ENCODE data around the gene PDE1A. TPM values are rescaled to one million over a fixed set of nuclear protein-coding genes. Genes with fewer than 3 reads are reported as not detected.

Gene PDE1A
- total RNA-seq, 1 donor from 2014 or later, result not detected

DNA sequence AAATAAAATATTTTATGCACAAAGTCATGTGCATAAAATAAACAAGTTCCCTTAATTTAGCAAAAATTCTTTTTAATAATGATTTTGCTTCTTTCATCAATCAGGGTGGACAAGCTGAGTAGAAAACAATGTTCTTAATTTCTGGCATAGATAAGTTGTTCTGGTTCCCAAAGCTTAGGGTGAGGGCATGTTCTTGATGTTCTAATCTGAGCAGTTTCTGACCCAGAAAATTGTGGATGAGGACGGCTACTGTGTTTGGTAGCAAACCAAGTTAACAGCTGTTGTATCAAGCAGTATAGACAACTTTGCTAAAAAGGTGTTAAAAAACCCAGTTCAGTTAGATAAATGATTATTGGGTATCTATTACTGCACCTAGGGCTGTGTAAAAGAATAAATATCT lies 158.9 kb downstream of the PDE1A start:
- H3K4me3 ChIP-seq (ENCODE audit: low read depth, low read length), result no peak overlapping the region
- no peak for DNase-seq (ENCODE audit: low read depth)
- TF ChIP-seq, protein P1, sequence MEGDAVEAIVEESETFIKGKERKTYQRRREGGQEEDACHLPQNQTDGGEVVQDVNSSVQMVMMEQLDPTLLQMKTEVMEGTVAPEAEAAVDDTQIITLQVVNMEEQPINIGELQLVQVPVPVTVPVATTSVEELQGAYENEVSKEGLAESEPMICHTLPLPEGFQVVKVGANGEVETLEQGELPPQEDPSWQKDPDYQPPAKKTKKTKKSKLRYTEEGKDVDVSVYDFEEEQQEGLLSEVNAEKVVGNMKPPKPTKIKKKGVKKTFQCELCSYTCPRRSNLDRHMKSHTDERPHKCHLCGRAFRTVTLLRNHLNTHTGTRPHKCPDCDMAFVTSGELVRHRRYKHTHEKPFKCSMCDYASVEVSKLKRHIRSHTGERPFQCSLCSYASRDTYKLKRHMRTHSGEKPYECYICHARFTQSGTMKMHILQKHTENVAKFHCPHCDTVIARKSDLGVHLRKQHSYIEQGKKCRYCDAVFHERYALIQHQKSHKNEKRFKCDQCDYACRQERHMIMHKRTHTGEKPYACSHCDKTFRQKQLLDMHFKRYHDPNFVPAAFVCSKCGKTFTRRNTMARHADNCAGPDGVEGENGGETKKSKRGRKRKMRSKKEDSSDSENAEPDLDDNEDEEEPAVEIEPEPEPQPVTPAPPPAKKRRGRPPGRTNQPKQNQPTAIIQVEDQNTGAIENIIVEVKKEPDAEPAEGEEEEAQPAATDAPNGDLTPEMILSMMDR (conservative IDR thresholded peaks at IDR 0.05; ENCODE audit: low read depth, low read length), result no peak

DNA sequence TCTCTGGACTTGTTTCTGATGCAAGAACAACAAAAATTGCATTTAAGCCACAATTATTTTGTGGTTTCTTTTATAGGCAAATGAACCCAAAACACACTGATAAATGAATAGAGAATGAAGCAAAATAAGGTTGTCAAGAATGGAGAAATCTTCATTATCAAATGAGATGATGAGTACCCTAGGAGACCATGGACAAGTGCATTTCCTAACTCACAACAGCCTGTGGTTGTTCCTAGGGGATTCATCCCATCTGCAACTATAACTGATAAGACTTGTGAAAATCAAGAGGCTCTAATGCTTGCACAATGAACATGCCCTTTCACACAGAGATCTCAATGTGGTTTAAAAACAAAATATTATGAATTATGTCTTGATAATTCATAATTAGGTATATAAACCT lies 159.9 kb downstream of the PDE1A start:
- no peak overlapping the region for H3K4me3 ChIP-seq (ENCODE audit: low read depth, low read length)
- no peak for DNase-seq (ENCODE audit: low read depth)
- TF ChIP-seq, protein P1 (conservative IDR thresholded peaks at IDR 0.05; ENCODE audit: low read depth, low read length), result no peak

DNA sequence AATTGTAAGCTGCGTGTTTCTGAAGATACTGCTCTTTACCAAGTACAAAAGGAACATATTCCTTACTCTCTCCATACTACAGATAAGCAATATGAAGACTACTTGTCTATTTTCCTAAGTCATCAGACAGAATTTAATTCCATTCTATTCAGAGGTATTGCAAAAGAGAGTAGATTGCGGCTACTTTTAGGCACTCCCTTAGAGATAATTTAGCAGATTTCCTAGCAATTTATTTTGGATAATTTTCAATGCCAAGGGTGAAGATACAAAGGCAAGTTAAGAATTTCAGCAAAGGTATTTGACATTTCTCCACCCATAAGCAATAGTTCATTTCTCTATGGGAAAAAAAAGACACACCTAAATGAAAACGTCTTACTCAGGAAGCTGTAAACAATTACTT lies 161.1 kb downstream of the PDE1A start:
- no peak for DNase-seq (ENCODE audit: low read depth)
- H3K4me3 ChIP-seq (ENCODE audit: low read depth, low read length), result no peak overlapping the region
- TF ChIP-seq, protein P1 (conservative IDR thresholded peaks at IDR 0.05; ENCODE audit: low read depth, low read length), result no peak

DNA sequence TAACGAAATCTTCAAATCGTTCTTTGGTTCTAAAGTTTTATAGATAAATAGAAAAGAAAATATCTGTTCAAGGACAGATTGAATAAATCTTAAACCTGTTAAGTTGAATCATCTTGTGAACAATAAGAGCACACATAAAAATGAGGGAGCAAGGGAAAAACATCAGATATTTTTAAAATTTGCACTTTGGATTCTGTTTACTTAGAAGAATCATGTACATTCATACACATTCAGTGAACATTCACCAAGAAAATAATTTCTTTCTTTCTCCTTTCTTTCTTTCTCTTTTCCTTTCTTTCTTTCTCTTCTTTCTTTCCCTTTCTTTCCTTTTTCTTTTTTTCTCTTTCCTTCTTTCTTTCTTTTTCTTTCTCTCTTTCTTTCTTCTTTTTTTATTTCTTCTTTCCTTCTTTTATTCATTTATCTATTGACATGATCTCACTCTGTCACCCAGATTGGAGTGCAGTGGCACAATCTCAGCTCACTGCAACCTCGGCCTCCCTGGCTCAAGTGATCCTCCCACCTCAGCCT lies 164.9 kb downstream of the PDE1A start:
- TF ChIP-seq, protein P1 (conservative IDR thresholded peaks at IDR 0.05; ENCODE audit: low read depth, low read length), result no peak
- DNase-seq (ENCODE audit: low read depth), result no peak
- no peak overlapping the region for H3K4me3 ChIP-seq (ENCODE audit: low read depth, low read length)

DNA sequence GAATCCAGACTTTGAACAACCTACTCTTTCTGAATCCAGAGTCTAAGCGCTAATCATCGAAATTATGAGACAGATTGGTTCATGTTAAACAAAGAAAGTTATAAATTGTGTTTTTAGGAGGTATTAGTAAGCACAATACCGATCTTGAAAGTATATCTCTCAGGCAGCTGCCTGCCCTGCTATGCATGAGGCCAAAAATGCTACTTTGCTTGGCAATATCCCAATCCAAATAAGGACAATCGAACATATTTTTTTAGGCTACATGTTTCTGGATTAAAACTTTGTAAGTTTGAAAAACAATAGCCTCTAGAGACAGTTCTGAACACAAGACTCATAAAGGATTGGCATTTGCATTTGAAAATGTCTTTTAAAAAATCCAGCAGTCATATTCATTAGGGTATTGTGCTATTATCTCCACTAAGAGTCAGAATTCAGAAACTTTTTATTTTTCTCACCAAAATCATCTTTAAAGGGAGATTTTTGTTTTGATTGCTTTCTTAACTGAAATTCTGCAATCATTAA lies 167.1 kb downstream of the PDE1A start:
- TF ChIP-seq, protein P1 (conservative IDR thresholded peaks at IDR 0.05; ENCODE audit: low read depth, low read length), result no peak
- DNase-seq (ENCODE audit: low read depth), result no peak
- no peak overlapping the region for H3K4me3 ChIP-seq (ENCODE audit: low read depth, low read length)

DNA sequence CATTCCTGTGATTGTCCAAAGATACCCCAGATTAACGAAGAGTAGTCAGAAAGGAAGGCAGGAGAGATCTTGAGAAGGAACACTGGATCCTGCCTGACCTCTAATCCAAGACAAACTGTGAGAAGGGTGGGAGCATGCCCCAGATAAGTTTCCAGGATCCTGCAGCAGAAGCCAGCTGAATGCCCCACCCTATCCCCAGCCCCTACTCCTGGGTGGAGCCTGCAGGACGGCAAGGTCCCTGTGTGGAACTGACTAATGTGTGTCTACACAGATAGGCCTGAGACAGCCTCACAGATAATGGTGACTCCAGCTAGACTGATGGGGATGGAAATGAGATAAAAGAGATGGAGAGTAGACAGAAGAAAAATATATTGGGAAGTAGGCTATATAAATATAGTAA lies 174.3 kb downstream of the PDE1A start:
- no peak for DNase-seq (ENCODE audit: low read depth)

More for the DNA sequence above, 174.3 kb downstream of the PDE1A start:
- TF ChIP-seq, protein P1 (conservative IDR thresholded peaks at IDR 0.05; ENCODE audit: low read depth, low read length), result no peak
- H3K4me3 ChIP-seq (ENCODE audit: low read depth, low read length), result no peak overlapping the region
